Ecto neural progenitor cell (in vitro differentiated cells): ENCODE data around the gene ADA.

Experiments used
- DNase-seq: peaks from one replicate; pipeline ENCODE4 v3.0.0-alpha.2; 2018; ENCODE audit warnings: low spot score

The ADA gene

DNA sequence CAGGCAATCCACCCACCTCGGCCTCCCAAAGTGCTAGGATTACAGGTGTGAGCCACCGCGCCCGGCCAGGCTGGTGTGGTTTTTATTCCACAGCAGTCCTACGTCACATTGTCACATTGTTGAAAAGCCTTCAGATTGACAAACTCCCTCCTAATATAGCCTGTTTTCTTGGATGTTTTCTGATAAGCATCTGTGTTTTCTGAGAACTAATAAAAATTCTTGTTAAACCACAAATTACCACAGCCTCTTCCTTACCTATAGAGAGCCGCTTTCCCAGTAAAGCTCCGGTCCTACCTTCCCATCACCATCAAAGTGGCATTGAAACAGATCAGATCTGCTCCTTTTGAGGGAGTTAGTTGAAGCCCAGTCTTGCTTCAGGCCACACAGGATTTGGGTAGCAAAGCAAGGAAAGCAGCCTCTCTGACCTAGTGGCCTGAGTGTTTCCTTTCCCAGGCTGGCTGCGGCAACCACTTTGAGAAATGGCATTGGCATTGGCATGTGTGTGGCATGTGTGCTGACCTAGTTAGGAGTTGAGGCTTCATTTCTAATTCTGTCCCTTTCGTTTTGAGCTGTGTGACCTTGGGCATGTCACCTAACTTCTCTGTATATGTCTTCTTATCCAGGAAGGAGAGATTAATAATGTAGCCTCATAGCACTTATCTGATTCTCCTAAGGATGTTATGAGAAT, 70.8 kb downstream of the ADA start:
- no peak for DNase-seq

- no peak for DNase-seq
Measured at GRCh38 chr20:44579313-44580081, 72.0 kb downstream of the ADA start.

DNA sequence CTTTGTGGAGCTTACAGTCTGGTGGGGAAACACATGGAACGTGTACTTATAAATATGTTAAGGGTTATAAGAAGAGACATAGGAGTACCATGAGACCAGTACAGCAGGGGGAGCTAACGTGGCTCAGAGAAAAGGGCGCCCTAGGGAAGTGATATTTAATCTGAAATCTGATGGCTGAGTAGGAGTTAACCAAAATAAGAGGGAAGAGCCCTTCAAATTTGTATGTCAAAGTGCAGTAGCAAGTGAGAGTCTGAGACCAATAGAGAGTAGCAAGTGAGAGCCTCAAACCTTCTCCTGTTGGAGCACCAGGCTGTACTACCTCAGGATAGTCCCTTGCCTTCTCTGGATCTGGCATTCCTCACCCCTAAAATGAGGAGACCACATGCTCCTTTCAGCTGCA, 75.2 kb downstream of the ADA start:
- no peak for DNase-seq

DNA sequence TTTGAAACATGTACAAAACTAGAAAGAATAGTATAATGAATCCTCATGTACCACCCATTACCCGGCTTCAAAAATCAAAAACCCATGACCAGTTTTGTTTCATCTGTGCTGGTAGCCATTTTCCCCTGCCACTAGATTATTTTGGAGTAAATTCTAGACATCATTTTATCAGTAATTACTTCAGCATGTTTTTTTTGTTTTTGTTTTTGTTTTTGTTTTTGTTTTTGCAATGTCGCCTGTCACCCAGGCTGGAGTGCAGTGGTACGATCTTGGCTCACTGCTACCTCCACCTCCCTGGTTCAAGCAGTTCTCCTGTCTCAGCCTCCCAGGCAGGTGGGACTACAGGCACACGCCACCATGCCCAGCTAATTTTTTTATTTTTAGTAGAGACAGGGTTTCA, 77.1 kb downstream of the ADA start:
- DNase-seq, result no peak

DNA sequence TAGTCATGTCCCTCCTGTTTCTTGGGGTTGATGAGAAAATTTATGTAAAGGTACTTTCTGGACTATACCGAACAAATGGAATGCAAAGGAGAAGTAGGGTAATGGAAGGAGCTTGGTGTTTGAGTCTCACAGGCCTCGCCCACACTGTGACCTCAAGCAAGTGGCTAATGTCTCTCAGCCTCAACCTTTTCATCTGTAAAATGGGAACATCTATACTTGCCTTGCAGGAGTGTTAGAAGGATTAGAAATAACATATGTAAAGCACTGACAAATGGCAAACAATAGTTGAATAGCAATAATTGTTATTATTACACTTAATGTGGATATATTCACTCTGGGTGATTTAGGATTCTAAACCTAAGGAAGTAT, 78.0 kb downstream of the ADA start:
- DNase-seq, result no peak

- no peak for DNase-seq
Measured at GRCh38 chr20:44572551-44573500, 78.7 kb downstream of the ADA start.

DNA sequence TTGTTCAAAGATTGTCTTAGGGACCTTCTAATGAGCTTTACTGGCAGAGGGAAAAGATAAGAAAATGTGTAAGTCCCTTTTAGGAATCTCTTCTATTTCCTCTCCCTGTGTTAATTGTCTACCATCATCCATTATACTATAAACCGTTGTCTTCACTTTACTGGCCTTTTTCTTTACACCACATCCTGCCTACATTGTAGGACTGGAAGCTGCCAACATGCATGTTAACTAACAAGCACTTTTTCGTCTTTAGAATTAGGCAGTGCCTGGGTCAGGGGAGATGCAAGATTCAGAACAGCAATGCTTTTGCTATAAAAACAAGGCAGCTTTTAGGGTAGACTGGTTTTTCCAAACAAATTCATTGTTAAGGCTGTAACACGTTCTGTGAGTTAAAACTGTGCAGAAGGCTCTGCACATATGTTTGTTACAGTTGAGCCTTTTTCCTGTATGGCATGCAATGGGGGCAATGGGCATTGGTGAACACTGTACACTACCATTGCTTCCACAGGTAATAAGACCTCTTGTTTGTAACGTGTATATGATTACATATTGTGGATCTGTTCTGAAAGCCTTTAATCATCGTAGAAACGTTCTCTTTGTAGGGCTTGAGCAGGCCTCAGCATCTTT, 80.0 kb downstream of the ADA start:
- DNase-seq, result no peak

DNA sequence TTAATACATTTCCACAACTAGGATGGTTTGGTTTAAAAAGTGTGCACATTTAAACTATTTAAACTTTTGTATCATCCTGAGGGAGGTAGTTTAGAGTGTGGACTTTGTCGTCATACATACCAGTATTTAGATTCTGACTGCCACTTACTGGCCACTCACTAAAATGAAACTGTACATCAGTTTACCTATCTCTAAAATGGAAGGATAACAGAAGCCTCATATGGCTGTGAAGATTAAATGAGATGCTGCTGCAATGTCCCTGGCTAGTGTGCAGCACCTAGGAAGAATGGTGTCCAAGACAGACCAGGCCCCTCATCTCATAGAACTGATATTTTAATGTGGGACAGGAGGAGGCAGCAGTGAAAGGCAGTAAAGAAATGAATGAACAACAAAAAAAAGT, 81.1 kb downstream of the ADA start:
- no peak for DNase-seq
